GM19467 (cell line): ENCODE data around the gene DUSP23.

Experiments used
- ATAC-seq: cut with Tn5 transposase; IDR thresholded peaks from one replicate; pipeline ENCODE4 v1.9.1; 2021; ENCODE audit warnings: mild to moderate bottlenecking, moderate library complexity; ENCODE audit not compliant: unreplicated experiment

Gene DUSP23

DNA sequence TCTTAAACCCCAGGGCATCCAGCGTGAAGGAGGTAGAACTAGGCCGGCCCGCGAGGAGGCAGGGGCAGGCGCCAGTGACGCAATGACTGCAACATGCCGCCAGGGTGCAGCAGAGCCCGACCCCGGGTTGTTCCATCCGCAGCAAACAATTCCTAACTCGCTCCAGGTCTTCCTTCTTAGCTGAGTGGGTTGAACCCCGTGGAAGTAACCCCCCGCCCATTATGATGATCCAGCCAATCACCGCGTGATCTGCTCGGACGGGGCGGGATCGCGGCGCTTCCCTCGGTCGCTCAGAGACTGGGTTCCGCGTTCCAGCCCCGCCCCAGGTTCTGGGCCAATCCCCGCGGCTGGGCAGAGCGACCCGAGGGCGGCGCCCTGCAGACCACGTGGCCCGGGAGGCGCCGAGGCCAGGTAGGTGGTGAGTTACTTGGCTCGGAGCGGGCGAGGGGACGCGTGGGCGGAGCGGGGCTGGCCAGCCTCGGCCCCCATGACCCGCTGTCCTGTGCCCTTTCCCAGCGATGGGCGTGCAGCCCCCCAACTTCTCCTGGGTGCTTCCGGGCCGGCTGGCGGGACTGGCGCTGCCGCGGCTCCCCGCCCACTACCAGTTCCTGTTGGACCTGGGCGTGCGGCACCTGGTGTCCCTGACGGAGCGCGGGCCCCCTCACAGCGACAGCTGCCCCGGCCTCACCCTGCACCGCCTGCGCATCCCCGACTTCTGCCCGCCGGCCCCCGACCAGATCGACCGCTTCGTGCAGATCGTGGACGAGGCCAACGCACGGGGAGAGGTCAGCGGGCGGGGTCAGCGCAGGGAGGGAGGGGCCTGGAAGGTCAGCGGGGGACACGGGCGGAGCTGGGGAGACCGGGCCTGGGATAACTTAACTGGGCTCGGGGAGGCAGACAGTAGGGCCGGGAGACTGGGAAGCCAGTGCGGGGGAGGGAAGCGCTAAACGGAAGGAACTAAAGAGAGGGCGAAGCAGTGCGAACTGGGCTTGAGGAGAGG is at the start of gene DUSP23:
Gene DUSP23 (plus strand): TSS at position 380 of the 1,000 bp plus-strand sequence. CDS start 139 bp downstream, at position 519.
- ATAC-seq: peak; percentile 100

DNA sequence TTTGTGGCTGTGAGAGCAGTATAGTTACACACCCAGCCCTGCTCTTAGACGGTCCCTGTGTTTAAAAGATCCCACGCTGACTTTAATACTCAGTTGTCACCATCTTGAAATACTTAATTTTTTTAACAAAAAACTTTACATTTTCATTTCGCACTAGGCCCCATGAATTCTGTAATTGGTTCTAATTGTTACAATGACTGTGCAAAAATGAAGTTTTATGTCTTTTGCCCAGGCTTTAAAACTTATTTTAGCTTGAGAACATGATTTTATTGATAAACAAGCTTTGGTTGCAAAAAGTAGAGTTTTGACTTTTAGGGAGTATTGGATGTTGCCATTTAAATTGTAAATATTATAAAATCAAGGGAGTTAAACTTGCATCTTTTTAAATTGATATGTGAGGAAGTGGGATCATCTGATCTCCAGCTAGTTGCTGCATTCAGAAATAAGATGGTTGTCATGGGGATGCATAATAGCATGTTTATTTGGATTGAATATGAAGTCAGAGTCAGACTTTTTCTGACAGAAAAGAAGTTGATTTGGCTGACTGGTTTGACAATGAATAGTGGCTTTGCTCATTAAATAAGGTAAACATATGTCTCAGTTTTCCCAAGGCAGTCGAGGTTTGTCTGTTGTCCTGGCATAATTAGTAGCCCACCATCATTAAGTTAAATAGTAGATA is 43.4 kb upstream of the DUSP23 start:
- ATAC-seq: no peak

DNA sequence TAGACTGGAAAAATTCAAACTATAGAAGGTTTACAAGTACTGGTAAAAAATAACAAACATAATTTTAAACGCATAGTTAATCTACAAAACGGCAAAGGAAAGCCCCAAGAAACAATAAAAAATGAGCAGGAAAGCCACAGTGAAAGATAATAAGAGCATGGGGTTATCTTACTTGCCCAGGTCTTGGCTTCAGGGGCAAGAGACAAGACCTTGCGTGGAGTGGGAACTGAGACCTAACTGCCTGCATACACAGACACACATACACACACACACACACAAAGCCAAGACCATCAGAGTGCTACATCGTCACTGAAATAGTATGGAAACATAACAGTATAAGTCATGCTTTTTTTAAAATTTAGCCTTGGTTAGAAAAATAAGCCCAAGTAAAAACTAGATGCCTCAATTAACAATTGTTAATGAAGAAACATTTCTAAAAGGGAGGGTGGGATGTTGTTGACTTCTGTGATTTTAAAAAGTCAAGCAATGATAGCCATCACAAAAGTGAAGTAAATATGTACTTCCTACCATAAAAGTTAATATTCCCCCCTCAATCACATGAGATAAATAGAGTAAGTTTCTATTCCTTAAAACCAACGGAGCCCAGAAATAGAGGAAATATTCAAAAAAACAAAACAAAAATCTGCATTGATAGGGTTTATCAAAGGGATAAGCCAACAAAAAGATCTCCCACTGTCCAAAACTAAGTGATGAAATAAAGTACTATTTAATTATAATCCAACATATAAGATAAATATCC is 36.9 kb upstream of the DUSP23 start:
- ATAC-seq: no peak

DNA sequence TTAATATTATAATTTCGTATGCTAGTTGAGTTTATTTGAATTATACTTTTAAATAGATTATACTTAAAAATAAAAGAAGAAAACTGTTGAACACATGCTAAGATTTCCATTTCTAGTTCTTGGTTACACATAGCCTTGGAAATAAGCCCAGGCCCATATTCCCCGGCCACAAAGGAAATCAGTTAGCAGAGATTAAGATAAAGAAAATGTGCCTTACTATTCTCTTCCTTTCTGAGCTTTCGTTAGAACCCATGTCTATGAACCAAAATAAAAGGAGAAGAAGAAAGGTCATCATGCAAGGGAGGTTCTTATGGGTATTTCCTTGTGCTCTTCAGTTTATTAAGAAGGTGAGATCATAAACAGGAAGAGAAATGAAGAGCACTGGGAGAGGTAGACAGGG is 34.1 kb upstream of the DUSP23 start:
- ATAC-seq: no peak

DNA sequence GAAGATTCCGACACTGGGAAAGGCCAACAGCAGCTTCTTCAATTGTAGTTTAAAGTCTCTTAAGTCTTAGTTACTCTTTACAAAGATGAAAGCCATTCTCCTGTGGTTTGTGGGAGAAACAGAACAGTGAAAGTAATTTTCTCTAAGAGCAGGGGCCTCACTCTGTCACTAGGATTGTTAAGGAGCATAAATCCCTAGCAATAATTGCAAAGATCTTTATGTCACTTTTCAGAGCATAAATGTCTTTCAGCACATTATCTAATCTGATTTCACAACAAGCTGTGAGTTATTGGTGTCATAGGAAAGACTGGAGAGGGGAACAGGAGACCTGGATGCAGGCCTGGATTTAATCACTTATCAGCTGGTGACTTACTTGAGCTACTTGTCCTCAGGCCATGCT is 32.4 kb upstream of the DUSP23 start:
- no peak for ATAC-seq

DNA sequence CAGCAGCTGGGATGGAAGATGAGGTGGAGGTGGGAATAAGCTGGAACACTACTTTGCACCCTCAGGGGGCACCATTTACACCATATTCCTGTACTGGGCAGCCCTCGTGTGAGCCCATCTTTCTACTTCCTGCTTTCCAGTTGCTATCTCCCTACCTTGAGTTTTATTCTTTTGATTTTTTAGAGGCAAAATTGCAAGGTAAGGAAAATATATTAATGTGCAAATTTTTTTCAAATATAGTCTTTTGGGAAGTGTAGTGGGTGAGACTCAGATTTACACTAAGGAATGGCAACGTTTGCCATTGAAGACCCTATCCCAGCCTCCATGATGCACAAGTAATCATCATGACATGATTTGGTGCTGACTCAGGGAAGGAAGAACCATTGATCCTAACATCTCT is 31.1 kb upstream of the DUSP23 start:
- no peak for ATAC-seq

DNA sequence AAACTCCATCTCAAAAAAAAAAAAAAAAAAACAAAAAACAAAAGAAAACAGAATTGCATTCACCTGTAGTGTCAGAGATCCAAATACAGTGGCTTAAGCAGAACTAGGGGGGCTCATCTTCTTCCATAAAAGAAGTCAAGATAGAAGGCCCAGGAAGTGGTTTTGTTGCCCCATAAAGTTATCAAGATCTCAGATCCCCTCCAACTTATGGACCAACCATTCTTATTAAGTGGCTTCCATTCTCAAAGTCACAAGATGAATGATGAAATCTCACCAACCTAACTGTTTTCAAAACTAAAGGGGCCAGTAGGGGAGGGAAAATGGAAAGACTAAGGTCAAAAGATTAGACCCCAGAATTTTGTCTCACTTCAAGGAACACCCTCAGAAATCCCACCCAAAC is 30.1 kb upstream of the DUSP23 start:
- no peak for ATAC-seq

DNA sequence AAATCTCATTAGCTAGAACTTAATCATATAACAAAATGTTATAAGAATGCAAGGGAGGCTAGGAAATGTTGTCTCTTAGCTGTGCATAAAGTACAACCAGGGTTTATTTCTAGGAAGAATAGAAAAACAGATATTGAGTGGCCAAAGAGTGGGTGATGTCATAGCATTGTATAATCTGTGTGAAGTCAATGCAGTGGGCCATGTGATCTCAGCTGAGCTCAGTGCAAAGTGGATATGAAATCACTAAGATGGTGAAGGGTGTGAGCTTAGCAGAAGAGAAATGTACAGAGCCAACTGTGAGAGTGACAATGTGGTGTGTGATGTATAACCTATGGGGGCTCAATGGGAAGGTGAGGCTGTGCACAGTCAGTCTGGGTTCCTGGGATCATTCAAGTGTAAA is 29.7 kb upstream of the DUSP23 start:
- no peak for ATAC-seq

DNA sequence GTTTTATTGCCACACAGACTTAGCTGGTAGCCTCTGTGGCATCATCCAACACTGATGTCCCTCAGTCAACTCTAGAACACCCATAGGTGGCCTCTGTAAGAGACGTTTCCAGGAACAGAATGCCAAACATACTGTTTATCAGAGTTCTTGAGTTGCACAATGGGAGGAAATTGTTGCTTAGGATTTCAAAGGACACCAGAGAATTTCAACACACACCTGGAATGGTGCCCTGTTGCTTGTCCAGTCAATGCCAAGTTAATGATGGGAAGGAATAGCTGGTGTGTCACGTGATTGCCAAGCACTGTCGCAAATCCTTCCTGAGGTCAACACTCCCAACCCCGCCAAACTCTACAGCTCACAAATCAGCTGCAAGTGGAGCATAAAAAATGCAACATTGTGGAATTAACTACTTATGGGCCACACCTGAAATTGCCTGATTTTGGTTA is 28.6 kb upstream of the DUSP23 start:
- no peak for ATAC-seq

DNA sequence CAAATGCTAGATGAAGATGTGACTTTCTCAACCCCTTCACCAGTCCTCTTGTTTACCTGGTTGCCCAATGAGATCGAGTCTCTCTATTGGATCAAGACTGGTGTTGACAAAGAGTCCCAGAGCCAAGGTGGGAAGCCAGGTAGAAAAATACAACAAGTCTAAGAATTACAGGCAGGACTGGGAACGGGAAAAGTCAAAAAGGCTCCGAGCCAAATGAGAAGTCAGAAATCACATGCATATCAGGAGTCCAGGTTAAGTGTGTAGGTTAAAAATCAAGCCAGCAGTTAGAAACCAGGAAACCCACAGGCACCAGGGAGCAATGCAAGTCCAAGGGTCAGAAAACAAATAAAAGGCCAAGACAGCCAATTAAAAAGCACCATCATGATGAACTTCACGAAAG is 27.4 kb upstream of the DUSP23 start:
- no peak for ATAC-seq

DNA sequence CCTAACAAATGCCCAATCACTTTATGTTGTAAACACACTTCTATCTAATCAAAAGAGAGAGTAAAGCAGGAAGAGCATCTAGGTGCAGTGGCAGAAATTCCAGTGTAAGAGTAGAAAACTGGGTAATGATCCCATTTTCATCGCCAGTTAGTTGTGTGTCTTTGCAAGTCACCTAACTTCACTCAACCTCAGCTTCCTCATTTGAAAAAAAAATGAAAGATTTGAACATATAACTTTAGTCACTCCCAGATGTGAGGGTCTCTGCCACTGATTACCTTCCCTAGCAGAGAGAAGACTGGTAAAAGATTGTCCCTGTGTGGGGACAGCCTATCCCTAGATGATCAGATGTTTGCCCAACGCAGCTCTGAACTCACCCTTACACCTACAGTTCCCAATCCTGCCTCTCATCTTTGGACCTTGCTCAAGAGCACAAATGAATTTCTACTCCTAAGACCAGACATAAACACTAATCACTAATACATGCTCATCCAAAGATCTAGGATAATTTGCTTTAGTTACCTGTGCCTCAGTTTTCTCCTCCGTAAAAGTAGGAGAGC is 25.2 kb upstream of the DUSP23 start:
- ATAC-seq: no peak

DNA sequence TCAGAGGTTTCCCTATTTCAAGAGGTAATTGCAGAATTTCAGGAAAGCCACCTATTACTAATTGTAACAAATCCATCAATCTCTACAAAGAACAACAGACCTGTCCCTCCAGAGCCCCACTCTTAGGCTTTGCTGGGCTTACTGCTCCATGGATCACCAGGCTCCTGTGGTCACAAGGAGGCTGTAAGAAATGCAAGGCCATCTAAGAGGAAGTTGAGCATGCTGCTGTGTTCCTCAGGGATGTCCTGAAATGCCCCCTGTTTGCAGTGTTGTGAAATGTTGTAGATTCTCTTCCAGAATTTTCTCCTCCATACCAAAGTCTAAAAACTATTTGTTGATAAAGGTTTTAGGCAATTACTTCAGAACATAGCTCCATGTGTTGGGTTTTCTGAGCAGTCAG is 24.4 kb upstream of the DUSP23 start:
- ATAC-seq: no peak

DNA sequence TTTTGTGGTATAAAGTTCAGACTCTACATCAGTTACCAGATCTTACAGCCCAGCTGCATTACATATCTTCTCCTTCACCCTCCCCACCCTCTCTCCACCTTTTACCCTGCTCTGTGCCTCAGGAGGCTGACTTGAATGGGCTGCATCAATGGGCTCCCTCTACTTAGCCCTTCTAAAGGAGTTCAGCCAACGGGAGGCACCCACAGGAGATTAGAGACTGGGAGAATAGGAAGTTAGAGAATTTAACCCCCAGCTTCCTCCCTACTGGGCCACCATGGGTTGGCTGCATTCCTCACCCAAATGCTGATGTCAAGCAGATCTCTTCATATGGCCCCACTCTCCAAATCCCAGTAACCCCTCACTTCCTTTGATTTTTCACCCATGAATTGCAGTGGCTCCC is 17.1 kb upstream of the DUSP23 start:
- ATAC-seq: no peak

DNA sequence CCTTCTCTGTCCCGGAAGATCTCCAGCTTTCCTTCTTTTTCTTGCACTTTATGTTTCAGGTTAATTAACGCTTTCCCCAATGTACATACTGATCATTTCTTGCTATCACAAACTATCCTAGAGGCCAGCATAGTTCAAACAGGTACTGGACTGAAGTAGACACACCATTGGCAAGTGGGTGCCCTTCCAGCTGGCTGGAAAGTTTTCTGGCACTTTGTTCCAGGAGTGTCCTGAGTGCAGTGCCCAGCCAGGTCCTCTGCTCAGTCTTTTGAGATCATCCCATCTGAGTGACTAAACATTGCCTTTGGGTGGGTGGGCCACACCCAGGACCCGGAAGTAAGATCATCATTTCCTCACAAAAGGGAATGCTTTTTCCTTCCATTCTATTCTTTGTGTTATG is 15.0 kb upstream of the DUSP23 start:
- no peak for ATAC-seq

DNA sequence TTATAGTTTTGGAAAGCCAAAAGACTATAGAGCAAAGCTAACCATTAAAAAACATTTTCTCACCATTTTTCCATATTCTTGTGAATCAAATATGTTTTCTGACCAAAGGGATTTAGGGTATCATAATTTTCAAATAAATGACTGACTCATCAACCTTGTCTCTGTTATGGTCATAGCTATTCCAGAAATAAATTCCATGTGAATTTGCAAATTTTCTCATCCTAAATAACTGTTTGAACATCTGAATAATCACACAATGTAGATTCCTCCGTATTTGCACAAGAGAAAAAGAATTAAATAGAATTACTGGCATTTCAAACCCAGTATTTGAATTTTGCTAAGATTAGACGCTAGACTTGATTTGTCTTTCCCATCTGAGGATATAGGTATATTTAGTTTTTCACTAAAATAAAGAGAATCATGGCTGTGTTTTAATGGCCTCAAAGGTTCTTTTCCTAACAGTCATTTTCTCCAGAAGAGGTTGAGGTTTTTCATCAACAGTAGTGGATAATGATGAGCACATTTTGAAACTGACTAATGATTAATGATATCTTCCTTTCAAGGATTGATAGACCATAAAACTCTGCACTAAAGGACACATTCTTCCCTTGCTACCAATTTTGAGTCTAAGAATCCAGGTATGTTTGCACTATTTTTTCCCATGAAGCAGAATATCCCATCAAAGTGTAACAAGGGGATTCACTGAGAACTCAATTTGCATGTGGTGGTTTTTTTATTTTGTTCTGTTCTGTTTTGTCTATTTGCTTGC is 9.5 kb upstream of the DUSP23 start:
- no peak for ATAC-seq

DNA sequence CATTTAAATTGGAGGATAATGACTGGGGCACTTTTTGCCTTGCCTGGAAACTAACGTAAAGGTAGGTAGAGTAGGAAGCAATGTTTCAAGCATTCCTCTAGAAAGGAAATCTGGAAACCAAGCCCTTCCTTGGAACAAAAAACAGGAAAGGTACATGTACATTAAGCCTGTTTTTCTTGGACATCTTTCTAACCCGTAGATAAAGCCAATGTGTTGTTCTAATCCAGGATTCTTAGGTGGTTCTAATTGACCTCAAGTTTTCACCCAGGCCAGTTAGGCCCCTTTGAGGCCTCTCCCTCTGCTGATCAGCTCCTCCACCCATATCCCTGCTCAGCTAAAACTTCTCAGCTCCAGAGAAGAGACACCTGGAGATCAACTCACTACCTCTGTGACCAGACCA is 6.3 kb upstream of the DUSP23 start:
- no peak for ATAC-seq

DNA sequence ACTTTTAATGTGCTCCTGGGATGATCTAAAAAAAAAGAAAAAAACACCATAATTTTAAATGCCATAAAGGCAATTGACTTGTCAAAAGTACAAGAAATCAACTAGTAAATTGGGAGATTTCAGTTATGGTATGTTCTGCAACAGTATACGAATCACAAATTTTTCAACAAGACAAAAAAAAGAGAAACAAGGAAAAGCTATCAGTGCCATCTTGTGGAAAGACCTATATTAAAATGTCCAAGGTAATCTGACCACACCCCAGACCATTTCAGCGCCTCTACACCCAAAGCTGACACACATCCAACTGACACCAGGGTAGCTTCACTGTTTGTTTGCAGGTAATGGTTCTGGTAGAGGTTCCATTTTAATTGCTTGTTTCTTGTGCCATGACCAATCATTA is 5.0 kb upstream of the DUSP23 start:
- no peak for ATAC-seq

DNA sequence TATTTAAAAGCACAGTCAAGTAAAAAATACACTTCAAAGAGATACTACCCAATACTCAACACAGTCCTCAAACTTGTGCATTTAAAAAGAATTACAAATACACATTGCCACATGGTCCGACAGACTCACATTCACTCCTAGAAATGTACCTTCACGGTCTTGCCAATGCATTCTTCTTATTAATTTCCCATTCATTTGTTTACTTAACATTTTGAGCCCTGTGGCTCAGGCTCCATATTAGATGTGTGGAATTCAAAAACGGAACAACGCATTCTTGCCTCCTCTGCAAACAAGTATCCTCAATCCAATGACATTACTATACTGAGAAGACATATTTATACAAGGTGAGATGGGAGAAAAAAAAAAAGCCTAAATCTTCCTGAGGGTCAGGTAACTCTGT is 2.5 kb upstream of the DUSP23 start:
- no peak for ATAC-seq

DNA sequence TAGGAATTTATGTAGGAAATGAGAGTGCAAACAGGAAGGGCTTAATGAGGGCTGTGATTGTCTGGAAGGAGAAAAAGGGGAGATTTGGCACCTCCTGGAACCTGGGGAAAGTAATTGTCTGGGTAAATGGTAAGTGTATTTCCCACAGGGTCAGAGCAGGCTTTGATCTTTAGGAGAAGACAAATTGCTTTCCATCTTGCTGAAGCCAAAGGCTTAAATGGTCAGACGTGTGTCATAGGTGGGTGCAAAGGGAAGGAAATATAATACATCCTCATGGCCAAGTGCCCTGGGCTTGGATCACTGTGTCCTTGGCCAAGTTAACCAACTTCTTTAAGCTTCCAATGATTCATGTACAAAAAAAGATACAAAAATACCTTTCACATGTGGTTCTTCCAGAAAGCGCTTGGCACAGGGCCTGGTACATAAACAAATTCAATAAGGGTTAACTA is 1.3 kb upstream of the DUSP23 start:
- no peak for ATAC-seq

DNA sequence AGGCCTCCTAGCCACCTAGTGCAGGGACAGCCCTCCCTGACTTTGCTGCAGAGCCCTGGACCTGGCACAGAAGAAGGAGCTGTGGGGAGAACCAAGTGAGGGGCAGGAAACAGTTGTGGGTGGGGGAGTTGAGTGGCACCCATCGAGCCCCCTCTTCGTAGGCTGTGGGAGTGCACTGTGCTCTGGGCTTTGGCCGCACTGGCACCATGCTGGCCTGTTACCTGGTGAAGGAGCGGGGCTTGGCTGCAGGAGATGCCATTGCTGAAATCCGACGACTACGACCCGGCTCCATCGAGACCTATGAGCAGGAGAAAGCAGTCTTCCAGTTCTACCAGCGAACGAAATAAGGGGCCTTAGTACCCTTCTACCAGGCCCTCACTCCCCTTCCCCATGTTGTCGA is 1.2 kb downstream of the DUSP23 start:
- ATAC-seq: no peak
